Stimulated activated CD4-positive, alpha-beta T cell treated with anti-CD3 and anti-CD28 coated beads, Interleukin-2, amount 100 ng/mL, for 24 hours (primary cell): ENCODE data around the gene MRPL2.

Experiments used
- DNase-seq, 2 donors: peaks; one replicate each; pipeline ENCODE4 v3.0.0-alpha.2; 2020

Gene MRPL2

GRCh38 chr6:43059168-43060033, at the start of gene MRPL2, which contains the start of gene KLC4:
Gene MRPL2, minus strand, starts transcription at chr6:43059434. Its CDS starts 53 bp downstream, at chr6:43059381.
Gene KLC4, plus strand, starts transcription at chr6:43059631. Its CDS starts 1,705 bp downstream, at chr6:43061336.
- peak; percentile 97 for DNase-seq

- no peak for DNase-seq
Observed at GRCh38 chr6:43107344-43108062, 48.3 kb upstream of the MRPL2 start.

- no peak for DNase-seq
Observed at GRCh38 chr6:43105538-43106222, 46.4 kb upstream of the MRPL2 start.

- DNase-seq = no peak
Observed at GRCh38 chr6:43103253-43103876, 44.1 kb upstream of the MRPL2 start.

- DNase-seq = no peak
Observed at GRCh38 chr6:43101497-43101896, 42.3 kb upstream of the MRPL2 start.

- DNase-seq = no peak
Observed at GRCh38 chr6:43097502-43097901, 38.3 kb upstream of the MRPL2 start.

GRCh38 chr6:43097098-43097489, 37.9 kb upstream of the MRPL2 start:
- no peak for DNase-seq

- DNase-seq = no peak
Observed at GRCh38 chr6:43096451-43097097, 37.3 kb upstream of the MRPL2 start.

- no peak for DNase-seq
Observed at GRCh38 chr6:43095939-43096338, 36.7 kb upstream of the MRPL2 start.

- DNase-seq = no peak
Observed at GRCh38 chr6:43093436-43094289, 34.4 kb upstream of the MRPL2 start.

GRCh38 chr6:43092635-43093034, 33.4 kb upstream of the MRPL2 start:
- no peak for DNase-seq

- no peak for DNase-seq
Observed at GRCh38 chr6:43091436-43091991, 32.3 kb upstream of the MRPL2 start.

- DNase-seq = no peak
Observed at GRCh38 chr6:43091020-43091419, 31.8 kb upstream of the MRPL2 start.

GRCh38 chr6:43090559-43090956, 31.3 kb upstream of the MRPL2 start:
- no peak for DNase-seq

- DNase-seq = no peak
Observed at GRCh38 chr6:43089874-43090558, 30.8 kb upstream of the MRPL2 start.

GRCh38 chr6:43089467-43089866, 30.2 kb upstream of the MRPL2 start:
- DNase-seq = no peak

GRCh38 chr6:43088654-43089056, 29.4 kb upstream of the MRPL2 start:
- DNase-seq = no peak

GRCh38 chr6:43086022-43086658, 26.9 kb upstream of the MRPL2 start:
- peak; percentile 15 to 20 for DNase-seq

- DNase-seq = no peak
Observed at GRCh38 chr6:43082806-43083655, 23.8 kb upstream of the MRPL2 start.
